ENCODE results near the gene SLC22A17.

Gene SLC22A17

GRCh38 chr14:23300687-23301223 is 51.9 kb downstream of the SLC22A17 start:
- CTCF ChIA-PET = interaction anchor here (0.5 to 1.3 kb wide), 8 partner anchors 8 to 293 kb away, joined by 3 to 7 read pairs (median 4); no protein-coding TSS in a partner anchor
- no peak for TF ChIP-seq CTCF (conservative IDR thresholded peaks at IDR 0.05; ENCODE audit: low read depth)
- H3K27ac ChIP-seq = peak overlapping the region; percentile 96
- no peak for DNase-seq (ENCODE audit: low spot score)
- POLR2A ChIA-PET (ENCODE audit: low non-redundant PET) = interaction anchor here (0.5 to 1.0 kb wide), 2 partner anchors 14 to 15 kb away, joined by 3 read pairs; no protein-coding TSS in a partner anchor

GRCh38 chr14:23299986-23300686 is 52.6 kb downstream of the SLC22A17 start:
- DNase-seq (ENCODE audit: low spot score) = no peak
- peak overlapping the region; percentile 96 for H3K27ac ChIP-seq
- ChIA-PET CTCF (interaction anchor here (0.5 to 1.3 kb wide), 8 partner anchors 12 to 294 kb away, joined by 3 to 9 read pairs (median 6); no protein-coding TSS in a partner anchor), POLR2A (ENCODE audit: low non-redundant PET) (interaction anchor here (0.5 to 1.0 kb wide), 2 partner anchors 13 to 15 kb away, joined by 3 read pairs; no protein-coding TSS in a partner anchor)
- TF ChIP-seq CTCF (conservative IDR thresholded peaks at IDR 0.05; ENCODE audit: low read depth) = no peak

GRCh38 chr14:23299211-23299957 is 53.3 kb downstream of the SLC22A17 start:
- peak; percentile 28 for TF ChIP-seq CTCF (conservative IDR thresholded peaks at IDR 0.05; ENCODE audit: low read depth)
- H3K27ac ChIP-seq = peak overlapping the region; percentile 36; the same call in 1 of the 2 replicates
- POLR2A ChIA-PET (ENCODE audit: low non-redundant PET) = interaction anchor here (1.0 kb wide), 1 partner anchor 13 kb away, joined by 5 read pairs; the partner anchor contains the start of gene HOMEZ
- CTCF ChIA-PET = interaction anchor here (0.6 to 0.8 kb wide), 8 partner anchors 12 to 202 kb away, joined by 3 to 9 read pairs (median 6); no protein-coding TSS in a partner anchor
- DNase-seq (ENCODE audit: low spot score) = no peak

GRCh38 chr14:23297611-23298277 is 54.9 kb downstream of the SLC22A17 start:
- TF ChIP-seq CTCF (conservative IDR thresholded peaks at IDR 0.05; ENCODE audit: low read depth) = no peak
- POLR2A ChIA-PET (ENCODE audit: low non-redundant PET) = interaction anchor here (0.7 kb wide), 1 partner anchor 38 kb away, joined by 3 read pairs; no protein-coding TSS in a partner anchor
- CTCF ChIA-PET = interaction anchor here (1.4 kb wide), 1 partner anchor 177 kb away, joined by 3 read pairs; no protein-coding TSS in a partner anchor
- DNase-seq (ENCODE audit: low spot score) = no peak
- peak overlapping the region; percentile 39; the same call in 1 of the 2 replicates for H3K27ac ChIP-seq

- TF ChIP-seq CTCF (conservative IDR thresholded peaks at IDR 0.05; ENCODE audit: low read depth) = no peak
- no peak overlapping the region for H3K27ac ChIP-seq
- CTCF ChIA-PET = interaction anchor here (0.5 to 1.4 kb wide), 2 partner anchors 74 to 177 kb away, joined by 3 read pairs; no protein-coding TSS in a partner anchor
- no peak for DNase-seq (ENCODE audit: low spot score)
- POLR2A ChIA-PET (ENCODE audit: low non-redundant PET) = interaction anchor here (0.7 kb wide), 1 partner anchor 38 kb away, joined by 3 read pairs; no protein-coding TSS in a partner anchor
These were observed 55.6 kb downstream of the SLC22A17 start for GRCh38 chr14:23297096-23297495.

Measured in RWPE1 (cell line).